Measurements from ENCODE around the gene SETD6.

GRCh38 chr16:58536278-58536677 is 21.0 kb downstream of the SETD6 start:
- TF ChIP-seq, protein P1, sequence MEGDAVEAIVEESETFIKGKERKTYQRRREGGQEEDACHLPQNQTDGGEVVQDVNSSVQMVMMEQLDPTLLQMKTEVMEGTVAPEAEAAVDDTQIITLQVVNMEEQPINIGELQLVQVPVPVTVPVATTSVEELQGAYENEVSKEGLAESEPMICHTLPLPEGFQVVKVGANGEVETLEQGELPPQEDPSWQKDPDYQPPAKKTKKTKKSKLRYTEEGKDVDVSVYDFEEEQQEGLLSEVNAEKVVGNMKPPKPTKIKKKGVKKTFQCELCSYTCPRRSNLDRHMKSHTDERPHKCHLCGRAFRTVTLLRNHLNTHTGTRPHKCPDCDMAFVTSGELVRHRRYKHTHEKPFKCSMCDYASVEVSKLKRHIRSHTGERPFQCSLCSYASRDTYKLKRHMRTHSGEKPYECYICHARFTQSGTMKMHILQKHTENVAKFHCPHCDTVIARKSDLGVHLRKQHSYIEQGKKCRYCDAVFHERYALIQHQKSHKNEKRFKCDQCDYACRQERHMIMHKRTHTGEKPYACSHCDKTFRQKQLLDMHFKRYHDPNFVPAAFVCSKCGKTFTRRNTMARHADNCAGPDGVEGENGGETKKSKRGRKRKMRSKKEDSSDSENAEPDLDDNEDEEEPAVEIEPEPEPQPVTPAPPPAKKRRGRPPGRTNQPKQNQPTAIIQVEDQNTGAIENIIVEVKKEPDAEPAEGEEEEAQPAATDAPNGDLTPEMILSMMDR (IDR thresholded peaks at IDR 0.05; ENCODE audit: low read depth, low read length) = no peak
- no peak for TF ChIP-seq EZH2phosphoT487 (IDR thresholded peaks at IDR 0.05; ENCODE audit: low read depth)
